HG03565 (cell line): ENCODE results near the gene MBLAC2.

Experiments used
- ATAC-seq: cut with Tn5 transposase; IDR thresholded peaks from one replicate; pipeline ENCODE4 v1.9.1; 2021; ENCODE audit warnings: mild to moderate bottlenecking, moderate library complexity; ENCODE audit not compliant: unreplicated experiment

MBLAC2 gene

DNA sequence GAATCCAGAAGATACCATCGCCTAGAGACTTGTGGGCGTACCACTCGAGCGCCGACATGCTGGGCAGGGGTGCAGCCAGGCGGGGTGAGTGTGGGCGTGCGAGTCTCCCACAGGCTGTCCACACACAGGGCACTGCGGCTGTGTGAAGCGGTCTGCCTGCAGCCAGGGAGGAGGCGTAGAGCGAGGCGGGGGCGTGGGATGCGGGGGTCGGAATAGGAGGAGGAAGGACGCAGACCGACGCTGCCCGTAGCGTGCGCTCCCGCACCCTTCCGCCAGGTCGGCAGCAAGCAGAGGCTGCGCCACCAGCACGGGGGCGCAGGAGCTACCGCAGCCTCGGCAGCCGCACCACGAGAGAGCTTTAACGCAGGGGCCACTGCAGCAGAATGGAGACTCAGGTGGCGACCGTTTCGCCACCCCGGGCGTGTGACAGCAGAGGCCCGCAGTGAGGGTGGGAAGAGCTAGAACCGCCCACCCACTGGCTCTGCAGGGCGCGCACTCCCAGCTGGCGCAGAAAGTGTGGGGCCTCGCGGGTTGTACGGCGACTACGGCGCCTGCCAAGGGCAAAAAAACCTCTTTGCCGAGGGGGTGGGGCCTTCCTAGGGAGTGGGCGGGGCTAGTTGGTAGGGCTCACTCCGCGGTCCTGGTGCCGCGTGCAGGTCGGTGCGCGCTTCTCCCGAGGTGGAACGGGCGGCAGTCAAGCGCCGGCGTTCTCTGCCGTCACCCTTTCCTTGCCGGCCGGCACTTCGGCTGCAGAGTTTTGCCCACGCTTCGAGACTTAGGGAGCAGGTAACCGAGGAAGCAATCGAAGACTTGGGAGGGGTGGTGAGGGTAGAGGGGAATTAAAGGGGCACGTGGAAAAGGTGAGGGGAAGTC lies at the start of gene MBLAC2, which contains the start of gene POLR3G:
Gene MBLAC2, minus strand, starts transcription at position 537 of the 873 bp plus-strand sequence. Its CDS starts 479 bp downstream, at position 58.
Gene POLR3G, plus strand, starts transcription at position 630 of the 873 bp plus-strand sequence. CDS start 10,704 bp downstream, outside the sequence.
- ATAC-seq = peak; percentile 75

DNA sequence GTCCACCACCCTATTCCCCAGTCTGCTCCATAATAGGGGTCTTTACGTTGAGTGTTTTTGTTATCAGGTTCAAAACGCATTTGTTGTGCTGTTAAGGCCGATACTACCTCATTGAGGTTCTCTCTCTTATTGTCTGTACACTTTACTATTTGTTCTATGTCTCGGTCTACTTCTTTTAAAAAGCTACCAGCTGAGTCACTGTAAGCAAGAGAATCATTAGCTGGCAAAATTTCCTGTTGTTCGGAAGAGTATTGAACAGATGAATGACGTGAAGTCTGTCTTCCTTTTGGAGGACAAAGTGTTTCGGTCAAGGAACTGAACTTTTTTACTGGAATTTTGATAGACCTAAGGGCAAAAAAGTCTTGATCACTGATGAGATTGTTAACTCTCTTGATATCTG lies 44.5 kb upstream of the MBLAC2 start:
- ATAC-seq = no peak

DNA sequence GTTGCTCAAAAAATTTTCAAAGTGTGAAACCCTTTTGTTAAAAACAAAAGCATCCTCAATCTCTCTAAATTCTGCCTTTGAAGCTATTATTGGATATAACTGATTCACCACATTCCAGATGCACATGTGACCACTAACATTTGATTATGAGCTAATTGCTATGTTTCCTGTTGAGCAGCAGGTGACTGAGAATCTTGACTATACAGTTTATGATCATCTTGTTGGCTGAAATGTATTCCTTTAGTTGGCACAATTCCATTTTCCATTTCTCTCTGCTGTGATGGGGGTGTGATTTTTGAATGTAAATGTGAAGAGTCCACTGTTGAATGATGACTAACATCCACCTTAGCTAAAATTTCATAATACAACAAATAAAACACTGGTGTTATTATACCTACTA lies 44.1 kb upstream of the MBLAC2 start:
- ATAC-seq = no peak

DNA sequence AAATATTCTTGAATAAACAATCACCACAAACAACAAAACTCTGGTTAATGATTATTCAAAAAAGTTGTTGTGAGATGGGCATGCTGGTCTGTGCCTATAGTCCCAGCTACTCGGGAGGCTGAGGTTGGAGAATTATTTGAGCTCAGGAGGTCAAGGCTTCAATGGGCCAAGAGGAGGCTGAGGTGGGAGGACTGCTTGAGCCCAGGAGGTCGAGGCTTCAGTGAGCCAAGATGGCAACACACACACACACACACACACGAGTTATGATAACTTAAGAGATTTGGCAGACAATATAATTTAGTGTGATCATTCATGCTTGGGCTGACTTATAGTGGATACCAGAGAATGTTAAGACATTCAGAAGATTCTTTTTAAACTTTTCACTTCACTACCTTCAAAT lies 39.9 kb upstream of the MBLAC2 start:
- no peak for ATAC-seq

DNA sequence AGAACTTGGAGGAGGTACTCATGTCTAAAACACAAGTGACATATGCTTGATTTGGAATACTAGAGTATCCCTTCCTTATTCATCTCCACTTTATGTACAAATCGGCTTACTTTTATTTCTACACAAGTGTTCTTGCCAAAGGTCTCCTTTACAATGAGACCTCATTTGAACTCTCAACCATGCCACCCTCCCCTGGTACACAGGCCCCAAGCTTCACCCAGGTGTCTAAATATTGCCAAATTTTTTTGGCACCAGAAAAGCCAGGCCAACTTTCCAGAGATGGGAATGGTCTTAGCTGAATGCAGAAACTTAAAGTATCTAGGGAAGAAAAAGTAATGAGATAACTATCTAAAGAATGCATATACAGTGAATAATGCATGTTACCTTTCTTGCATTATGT lies 35.9 kb upstream of the MBLAC2 start:
- no peak for ATAC-seq

DNA sequence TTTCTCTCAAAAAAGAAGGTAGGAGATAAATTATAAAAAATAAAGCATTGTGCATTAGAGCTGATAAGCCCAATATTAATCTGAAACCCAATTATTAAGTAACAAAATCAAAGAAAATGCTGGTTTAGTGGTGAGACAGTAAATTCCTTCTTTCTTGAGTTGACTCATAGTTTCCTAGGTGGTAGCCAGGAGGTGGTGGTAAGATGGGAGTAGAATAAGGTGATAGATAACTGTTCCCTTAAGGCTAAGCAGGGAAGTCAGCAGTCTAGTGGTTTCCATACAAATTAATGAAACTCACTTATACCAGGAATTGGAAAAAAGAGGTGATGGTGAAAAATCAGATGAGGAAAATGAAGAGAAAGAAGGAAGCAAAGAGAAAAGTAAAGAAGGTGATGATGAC lies 31.6 kb upstream of the MBLAC2 start:
- ATAC-seq = no peak

DNA sequence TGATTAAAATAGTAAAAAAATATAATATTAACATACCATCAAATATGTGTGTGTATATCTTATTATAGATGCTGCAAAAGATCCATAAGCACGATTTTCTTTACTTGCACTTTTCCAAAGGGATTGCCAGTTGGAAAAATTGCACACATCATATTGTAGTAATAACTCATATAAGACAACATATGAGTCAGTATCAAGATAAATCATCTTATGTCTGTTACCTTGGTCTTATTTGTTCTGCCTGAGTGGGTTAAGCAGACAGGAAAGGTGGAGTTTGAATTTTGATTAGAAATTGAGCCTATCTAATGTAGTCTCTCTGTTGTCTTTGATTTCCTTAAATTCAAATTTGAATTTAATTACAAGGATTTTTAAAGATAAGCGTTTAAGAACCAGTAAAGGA lies 30.2 kb upstream of the MBLAC2 start:
- no peak for ATAC-seq

DNA sequence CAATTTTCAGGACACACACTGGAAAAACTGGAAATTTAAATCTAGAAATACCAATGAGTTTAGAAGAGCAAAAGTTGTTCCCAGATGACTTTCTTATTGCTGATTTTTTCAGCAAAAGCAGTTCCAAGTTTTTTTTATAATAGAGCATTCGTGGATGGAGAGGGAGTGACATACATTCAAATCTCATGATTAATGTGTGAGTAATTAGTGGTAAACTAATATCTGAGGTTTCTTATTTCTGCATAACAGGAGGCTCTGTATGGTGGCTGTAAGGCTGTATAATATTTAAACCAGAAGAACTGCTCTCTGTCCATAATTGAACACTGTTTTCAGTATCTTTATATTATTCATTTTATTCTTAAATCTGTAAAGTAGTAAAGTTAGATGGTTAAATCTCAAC lies 29.0 kb upstream of the MBLAC2 start:
- ATAC-seq = no peak

DNA sequence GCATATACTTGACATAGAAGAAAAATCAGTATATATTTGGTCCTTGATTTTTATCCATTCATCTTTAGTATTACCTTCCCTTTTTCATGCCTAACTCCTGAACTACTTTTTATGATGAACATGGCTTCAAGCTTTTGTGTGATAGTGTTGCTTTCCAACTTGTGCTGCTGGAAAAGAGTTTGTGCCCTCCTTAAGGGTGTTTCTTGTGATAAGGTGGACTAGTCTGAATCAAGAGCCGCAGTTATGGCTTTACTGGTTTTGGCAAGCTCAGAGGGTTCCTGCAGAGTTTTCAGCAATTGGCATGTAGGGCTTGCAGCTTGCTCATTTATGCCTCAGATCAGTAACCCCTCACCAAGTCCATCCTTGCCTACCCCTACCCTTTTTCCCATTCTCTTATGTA lies 20.6 kb upstream of the MBLAC2 start:
- ATAC-seq = no peak

DNA sequence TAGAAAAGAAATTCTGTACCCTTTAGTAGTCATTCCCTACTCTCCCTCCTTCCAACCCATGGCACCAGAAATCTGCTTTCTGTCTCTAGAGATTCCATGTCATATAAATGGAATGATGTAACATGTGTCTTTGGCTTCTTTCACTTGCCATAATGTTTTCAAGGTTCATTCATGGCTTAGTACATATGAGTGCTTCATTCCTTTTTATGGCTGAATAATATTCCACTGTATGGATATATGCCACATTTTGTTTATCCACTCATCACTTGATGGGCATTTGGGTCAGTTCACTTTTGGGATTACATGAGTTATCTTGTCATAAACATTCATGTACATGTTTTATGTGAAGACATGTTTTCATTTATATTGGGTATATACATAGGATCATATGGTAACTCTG lies 19.5 kb upstream of the MBLAC2 start:
- no peak for ATAC-seq

DNA sequence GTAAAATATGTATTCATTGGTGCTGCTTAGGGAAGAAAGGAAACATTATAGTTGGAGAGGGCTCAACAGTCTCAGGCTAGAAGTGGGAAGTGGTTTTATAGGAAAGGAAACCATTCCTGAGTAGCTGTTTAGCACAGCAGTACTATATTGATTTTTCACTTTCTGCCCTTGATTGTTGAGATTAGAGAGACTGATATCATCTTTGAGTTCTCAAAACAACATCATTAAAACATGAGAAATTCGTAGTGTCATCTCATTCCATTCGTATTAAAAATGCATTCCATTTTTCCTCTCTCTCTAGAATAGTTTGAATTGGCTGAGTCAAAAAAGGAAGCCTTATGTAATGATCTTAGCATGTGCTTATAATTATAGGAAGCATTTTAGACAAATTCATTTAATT lies 14.2 kb upstream of the MBLAC2 start:
- ATAC-seq = no peak

DNA sequence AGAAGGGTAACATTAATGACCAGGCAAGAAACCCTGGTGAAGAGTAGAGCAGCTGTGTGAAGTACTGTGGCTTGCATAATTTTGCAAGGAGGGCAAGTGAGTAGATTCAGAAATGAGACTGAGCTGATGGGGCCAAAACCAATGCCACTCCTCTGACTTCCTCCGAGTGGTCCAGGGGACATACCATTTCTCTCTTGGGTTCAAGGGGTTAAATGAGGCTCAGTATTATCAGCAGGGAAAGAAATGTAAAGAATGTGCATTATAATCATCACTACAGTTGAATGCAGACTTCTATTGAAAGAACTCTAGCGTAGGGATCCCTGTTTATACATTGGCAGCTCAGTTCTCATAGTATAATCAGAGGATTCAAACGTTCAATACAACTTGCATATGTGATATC lies 10.0 kb upstream of the MBLAC2 start:
- no peak for ATAC-seq

DNA sequence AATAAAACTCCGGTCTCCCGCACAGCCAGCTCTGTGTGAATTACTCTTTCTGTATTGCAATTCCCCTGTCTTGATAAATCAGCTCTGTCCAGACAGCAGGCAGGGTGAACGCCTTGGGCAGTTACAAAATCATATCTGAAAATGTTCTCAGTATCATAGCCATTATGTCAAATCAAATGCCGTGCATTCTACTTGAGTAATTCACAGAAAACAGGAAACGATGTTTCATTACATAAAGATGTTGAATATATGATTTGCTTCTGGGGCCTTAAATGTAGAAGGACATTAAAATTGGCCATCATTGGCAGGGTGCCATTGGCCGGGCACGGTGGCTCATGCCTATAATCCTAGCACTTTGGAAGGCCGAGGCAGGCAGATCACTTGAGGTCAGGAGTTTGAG lies 8.6 kb upstream of the MBLAC2 start:
- no peak for ATAC-seq

DNA sequence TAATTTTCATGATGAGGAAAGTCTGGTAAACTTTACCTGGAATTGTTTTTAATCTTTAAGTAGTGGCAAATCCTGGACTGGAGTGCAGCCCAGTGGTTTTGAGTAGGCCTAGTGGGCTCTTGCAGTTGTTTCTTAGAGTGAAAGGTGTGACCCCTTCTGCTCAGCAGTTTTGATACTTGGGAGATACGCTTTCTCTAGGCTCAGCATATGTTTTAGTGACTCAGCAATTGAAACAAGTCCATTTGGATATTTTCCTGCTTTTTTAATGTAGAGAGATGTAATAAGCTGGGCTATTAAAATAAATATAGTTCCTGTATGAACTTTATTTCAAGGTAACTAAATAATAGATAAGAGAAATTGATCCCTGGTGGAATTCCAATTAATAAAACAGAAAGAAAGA lies 6.1 kb upstream of the MBLAC2 start:
- ATAC-seq = no peak

DNA sequence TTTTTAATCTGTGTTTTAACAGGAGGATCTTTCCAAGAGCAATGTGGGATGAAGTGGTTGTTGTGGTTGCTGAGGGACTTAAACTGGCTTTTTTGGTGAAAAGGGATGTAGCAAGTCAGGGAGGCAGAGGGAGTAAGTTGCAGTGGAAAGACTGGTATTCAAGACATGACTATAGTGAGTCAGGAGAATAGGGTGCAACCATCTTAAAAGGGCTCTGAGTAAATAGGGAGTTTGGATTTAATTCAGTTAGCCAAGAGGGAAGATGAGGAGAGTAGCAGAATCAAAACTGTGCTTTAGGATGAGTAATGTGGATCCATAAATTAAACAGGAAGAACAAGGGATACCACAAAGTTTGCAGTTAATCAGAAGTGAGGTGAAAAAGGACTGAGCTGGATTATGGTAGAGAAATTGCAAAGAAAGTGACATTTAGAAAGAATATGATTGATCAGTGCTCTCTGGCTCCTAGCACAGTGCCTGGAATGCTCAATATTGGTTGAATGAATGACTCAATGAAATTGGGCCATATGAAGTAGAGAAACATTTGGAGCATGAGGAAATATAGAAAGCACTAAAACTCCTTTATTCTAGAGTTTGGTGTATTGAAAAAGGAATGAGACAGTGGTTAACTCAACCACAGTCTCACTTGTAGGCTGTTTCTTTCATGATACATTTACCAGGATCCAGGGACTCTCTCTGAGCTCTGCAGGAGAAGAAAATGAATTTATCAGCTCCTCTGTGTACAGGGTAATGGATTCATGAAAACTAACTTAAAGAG lies 5.2 kb upstream of the MBLAC2 start:
- ATAC-seq = no peak

DNA sequence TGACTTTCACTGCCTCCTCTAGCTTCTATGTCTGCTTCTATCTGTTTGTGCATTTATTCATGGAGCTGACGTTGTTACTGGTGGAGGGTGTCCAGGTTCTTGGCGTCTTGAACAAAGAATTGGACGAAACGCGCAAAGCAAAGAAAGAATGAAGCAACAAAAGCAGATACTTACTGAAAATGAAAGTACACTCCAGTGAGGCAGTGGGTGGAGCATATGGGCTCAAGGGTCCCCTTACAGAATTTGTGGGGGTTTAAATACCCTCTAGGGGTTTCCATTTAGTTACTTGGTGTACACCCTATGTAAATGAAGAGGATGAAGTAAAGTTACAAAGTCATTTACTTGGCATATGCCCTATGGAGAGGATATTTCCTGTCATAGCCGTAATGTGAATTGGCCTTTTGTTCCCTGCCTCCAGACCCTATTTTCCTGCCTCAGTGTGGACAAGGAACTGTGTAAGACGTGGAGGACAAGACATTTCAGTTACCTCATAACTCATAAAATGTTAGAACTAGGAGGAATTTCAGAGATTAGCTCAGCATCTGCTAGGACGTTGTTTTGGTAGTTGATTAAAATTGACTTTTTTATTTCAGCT lies 3.1 kb upstream of the MBLAC2 start:
- ATAC-seq = no peak

DNA sequence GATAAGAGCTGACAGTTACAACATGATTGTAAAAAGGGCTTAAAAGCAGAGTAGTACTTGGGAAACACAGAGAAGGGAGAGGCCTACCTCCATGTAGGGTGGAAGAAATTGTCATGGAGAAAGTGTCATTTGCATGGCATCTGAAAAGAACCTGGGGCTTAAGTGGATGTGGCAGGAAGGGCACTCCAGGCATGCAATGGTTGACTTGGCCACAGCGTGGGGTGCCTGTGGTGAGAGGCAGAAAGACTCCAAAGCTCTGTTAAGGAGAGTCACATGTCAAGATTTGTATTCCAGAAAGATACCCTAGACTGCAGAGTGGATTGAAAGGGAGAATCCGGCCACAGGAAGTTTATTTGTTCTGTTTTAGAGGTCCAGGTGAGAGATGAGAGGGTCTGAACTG lies 2.5 kb upstream of the MBLAC2 start:
- no peak for ATAC-seq

DNA sequence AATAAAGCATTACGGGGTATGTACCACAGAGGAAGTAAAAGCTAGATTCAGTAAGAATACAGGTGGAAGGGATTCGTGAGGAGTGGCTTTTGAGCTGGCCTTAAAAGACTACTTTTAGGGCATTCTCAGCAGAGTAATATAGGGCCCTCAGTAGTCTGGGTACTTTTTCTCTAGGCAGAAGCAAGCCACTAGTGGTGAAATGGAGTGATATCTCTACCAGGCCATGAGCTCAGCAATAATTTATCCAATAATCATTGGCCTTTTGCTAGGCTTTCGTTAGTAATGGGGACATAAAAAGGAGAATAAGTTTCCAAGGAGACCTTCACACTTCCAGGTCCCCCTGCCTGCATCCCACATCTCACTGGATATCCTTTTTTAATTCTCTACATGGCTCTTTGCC lies 1.8 kb upstream of the MBLAC2 start:
- no peak for ATAC-seq

DNA sequence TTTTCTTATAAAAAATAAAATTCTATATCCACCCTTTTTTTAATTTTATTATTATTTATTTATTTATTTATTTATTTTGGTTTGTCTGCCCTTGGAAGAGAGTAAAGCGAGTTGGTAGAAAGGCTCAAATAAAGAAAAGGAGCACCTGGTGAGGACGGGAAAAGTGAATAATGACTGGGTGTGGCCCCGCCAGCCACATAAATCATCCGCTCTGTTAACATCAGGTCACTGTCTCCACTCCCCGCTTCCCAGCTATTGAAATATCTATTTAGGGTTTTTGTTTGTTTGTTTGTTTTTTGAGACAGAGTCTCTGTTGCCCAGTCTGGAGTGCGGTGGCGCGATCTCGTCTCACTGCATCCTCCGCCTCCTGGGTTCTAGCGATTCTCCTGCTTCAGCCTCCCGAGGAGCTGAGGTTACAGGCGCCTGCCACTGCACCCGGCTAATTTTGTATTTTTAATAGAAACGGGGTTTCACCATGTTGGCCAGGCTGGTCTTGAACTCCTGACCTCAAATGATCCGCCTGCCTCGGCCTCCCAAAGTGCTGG lies 937 bp upstream of the MBLAC2 start:
- no peak for ATAC-seq

DNA sequence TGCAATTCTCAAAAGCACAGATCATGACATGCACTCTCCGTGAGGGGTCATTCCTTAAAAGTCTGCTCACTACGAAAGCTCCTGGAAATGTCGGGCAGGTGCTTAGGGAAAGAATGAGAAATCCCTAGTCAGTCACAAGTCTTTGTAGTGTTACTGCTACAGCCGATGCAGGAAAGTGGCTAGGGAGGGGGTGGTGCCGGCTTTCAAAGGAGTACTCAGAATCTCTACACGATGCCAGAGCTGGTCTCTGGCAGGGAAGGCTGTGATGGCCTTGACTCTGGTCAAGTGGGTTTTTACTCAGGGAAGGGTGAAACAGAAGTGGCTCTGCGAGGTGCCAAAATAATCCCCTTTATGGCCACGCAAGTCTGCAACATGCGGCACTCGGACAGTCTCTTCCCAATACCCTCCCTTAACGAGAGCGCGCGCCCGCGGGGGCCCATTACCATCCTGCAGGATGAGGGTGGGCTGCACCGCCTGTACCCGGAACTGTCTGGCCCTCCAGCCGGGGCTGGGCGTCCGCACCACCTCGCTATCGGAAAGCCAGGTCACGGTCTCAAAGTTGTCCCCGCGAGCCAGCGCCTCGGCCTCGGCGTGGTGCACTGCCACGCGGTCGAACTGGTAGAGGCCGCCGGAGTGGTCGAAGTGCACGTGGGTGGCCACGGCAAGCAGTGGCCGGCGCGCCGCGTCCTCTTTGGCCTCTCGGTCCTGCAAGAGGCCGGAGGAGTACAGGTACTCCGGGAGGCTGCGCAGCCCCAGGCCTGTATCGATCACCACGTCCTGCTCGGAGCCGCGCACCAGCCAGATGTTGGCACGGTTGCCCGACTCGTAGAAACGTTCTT lies 956 bp downstream of the MBLAC2 start:
- peak; percentile 4 for ATAC-seq
